HepG2 (cell line): ENCODE measurements around the gene RILP. TPM values are rescaled to one million over a fixed set of nuclear protein-coding genes. Genes with fewer than 3 reads are reported as not detected.

ENCODE experiments used
- ARID5B ChIP-seq: IDR thresholded peaks from 2 replicates; pipeline ENCODE4 v1.4.0; 2020; ENCODE audit warnings: mild to moderate bottlenecking, missing genetic modification reagents
- CREBL2 ChIP-seq: sonication (generic); formaldehyde crosslinking; IDR thresholded peaks from 2 replicates; pipeline ENCODE4 v1.8.1; 2023; ENCODE audit warnings: missing genetic modification reagents, mild to moderate bottlenecking, borderline replicate concordance
- HMG20A ChIP-seq: IDR thresholded peaks from 2 replicates; pipeline ENCODE4 v1.6.1; 2016; ENCODE audit warnings: borderline replicate concordance
- JARID2 ChIP-seq: sonication (generic); formaldehyde crosslinking; IDR thresholded peaks from 2 replicates; pipeline ENCODE4 v1.8.1; 2023; ENCODE audit warnings: missing genetic modification reagents, inconsistent platforms; ENCODE audit not compliant: insufficient replicate concordance
- JDP2 ChIP-seq: sonication (generic); formaldehyde crosslinking; IDR thresholded peaks from 2 replicates; pipeline ENCODE4 v1.8.1; 2022; ENCODE audit warnings: missing genetic modification reagents, borderline replicate concordance
- KDM1A ChIP-seq: IDR thresholded peaks from 2 replicates; pipeline ENCODE4 v1.6.1; 2016; ENCODE audit warnings: missing compliant biosample characterization
- KLF9 ChIP-seq: IDR thresholded peaks from 2 replicates; pipeline ENCODE4 v1.6.1; 2016; ENCODE audit warnings: low read depth
- MIER3 ChIP-seq: IDR thresholded peaks from 2 replicates; pipeline ENCODE4 v1.6.1; 2016; ENCODE audit warnings: missing compliant biosample characterization, borderline replicate concordance
- MTF2 ChIP-seq: sonication (generic); formaldehyde crosslinking; IDR thresholded peaks from 2 replicates; pipeline ENCODE4 v1.5.0; 2020; ENCODE audit warnings: missing genetic modification reagents, borderline replicate concordance
- POLR2AphosphoS5 ChIP-seq: IDR thresholded peaks from 2 replicates; pipeline ENCODE4 v1.6.1; 2012; ENCODE audit warnings: low read depth, low read length
- RARG ChIP-seq: sonication (generic); formaldehyde crosslinking; IDR thresholded peaks from 2 replicates; pipeline ENCODE4 v1.4.0; 2020; ENCODE audit warnings: low read depth, mild to moderate bottlenecking, missing genetic modification reagents
- SIX1 ChIP-seq: sonication (generic); formaldehyde crosslinking; IDR thresholded peaks from 2 replicates; pipeline ENCODE4 v1.4.0; 2020; ENCODE audit warnings: missing genetic modification reagents, borderline replicate concordance
- SP5 ChIP-seq: IDR thresholded peaks from 2 replicates; pipeline ENCODE4 v1.6.1; 2016; ENCODE audit warnings: low read depth, borderline replicate concordance
- TBX3 ChIP-seq: fragments of 450-650 bp; IDR thresholded peaks from 2 replicates; pipeline ENCODE4 v1.6.1; 2017; ENCODE audit warnings: antibody characterized with exemption, mild to moderate bottlenecking, inconsistent platforms, borderline replicate concordance
- TMF1 ChIP-seq: sonication (generic); formaldehyde crosslinking; IDR thresholded peaks from 2 replicates; pipeline ENCODE4 v1.8.1; 2022; ENCODE audit warnings: low read depth, missing genetic modification reagents
- ZNF256 ChIP-seq: sonication (generic); formaldehyde crosslinking; conservative IDR thresholded peaks from 2 replicates; pipeline ENCODE4 v1.4.0; 2020; ENCODE audit warnings: missing genetic modification reagents
- ZNF282 ChIP-seq: fragments of 450-650 bp; IDR thresholded peaks from 2 replicates; pipeline ENCODE4 v1.6.1; 2018; ENCODE audit not compliant: partially characterized antibody
- ZNF354B ChIP-seq: sonication (generic); formaldehyde crosslinking; IDR thresholded peaks from 2 replicates; pipeline ENCODE4 v1.8.0; 2022; ENCODE audit warnings: mild to moderate bottlenecking, missing genetic modification reagents
- ZNF740 ChIP-seq: sonication (generic); formaldehyde crosslinking; IDR thresholded peaks from 2 replicates; pipeline ENCODE4 v1.4.0; 2020; ENCODE audit warnings: missing genetic modification reagents
- ZSCAN9 ChIP-seq: IDR thresholded peaks from 2 replicates; pipeline ENCODE4 v1.6.1; 2016; ENCODE audit warnings: borderline replicate concordance
- polyA plus RNA-seq, 8 experiments: library from polyadenylated mRNA; depleted of rRNA in 3 of 8; stranded (reverse) in 7 of 8; unstranded in 1 of 8; fragments of >200 nt; fragmentation: Illumina TruSeq in 4 of 8; extraction: Trizol in 4 of 8; gene quantifications; 2 replicates each; pipeline versions ENCODE4 v1.2.1 to v1.2.3, GENCODE V29; 2011 to 2016; ENCODE audit warnings: low read depth in 4 of 8, missing spikeins in 1 of 8, mixed read lengths in 1 of 8; ENCODE audit not compliant: insufficient read depth in 1 of 8
- total RNA-seq, 5 experiments: library from RNA; depleted of rRNA; stranded (reverse); fragments of >200 nt; fragmentation: Illumina TruSeq; extraction: Trizol; gene quantifications; 2 replicates each; pipeline ENCODE4 v1.2.3, GENCODE V29; 2016; ENCODE audit warnings: low read depth in 1 of 5
- TF ChIP-seq, protein P1 (sequence below): sonication (generic); formaldehyde crosslinking; IDR thresholded peaks from 2 replicates; pipeline ENCODE4 v1.8.1; 2023; ENCODE audit warnings: missing genetic modification reagents, inconsistent platforms, borderline replicate concordance
- TF ChIP-seq, protein P2 (sequence below): sonication (generic); formaldehyde crosslinking; IDR thresholded peaks from 2 replicates; pipeline ENCODE4 v1.5.1; 2020; ENCODE audit warnings: missing genetic modification reagents, mild to moderate bottlenecking, borderline replicate concordance

RILP gene
- total and polyA plus RNA-seq, 2 of the 13 experiments (the other 11 are each of a cell fraction or from before 2014, with no cell fraction given) = 6.6 to 8.1 TPM

- TF ChIP-seq SIX1 (CRISPR knock-in tag) (no peak), ZNF256 (CRISPR knock-in tag) (no peak; the same call in 1 of the 2 replicates), JARID2 (peak; percentile 11), MTF2 (peak; percentile 65; the same call in 1 of the 2 replicates), HMG20A (no peak), TBX3 (no peak), JDP2 (no peak), CREBL2 (CRISPR knock-in tag) (peak; percentile 57; the same call in 1 of the 2 replicates), ZNF282 (no peak), KDM1A (CRISPR knock-in tag) (no peak), SP5 (CRISPR knock-in tag) (peak; percentile 34; the same call in 1 of the 2 replicates), KLF9 (CRISPR knock-in tag) (peak; percentile 83; the same call in 1 of the 2 replicates), RARG (CRISPR knock-in tag) (no peak), POLR2AphosphoS5 (peak; percentile 94), ZNF354B (0 out of 2 replicates have a peak, but pooled peaks have one; percentile 53), ZNF740 (CRISPR knock-in tag) (no peak), ARID5B (peak; percentile 31; the same call in 1 of the 2 replicates), TMF1 (CRISPR knock-in tag) (peak; percentile 61; the same call in 1 of the 2 replicates), ZSCAN9 (no peak), MIER3 (CRISPR knock-in tag) (peak; percentile 20; the same call in 1 of the 2 replicates)
- TF ChIP-seq, protein P1, sequence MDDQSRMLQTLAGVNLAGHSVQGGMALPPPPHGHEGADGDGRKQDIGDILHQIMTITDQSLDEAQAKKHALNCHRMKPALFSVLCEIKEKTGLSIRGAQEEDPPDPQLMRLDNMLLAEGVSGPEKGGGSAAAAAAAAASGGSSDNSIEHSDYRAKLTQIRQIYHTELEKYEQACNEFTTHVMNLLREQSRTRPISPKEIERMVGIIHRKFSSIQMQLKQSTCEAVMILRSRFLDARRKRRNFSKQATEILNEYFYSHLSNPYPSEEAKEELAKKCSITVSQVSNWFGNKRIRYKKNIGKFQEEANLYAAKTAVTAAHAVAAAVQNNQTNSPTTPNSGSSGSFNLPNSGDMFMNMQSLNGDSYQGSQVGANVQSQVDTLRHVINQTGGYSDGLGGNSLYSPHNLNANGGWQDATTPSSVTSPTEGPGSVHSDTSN (CRISPR knock-in tag) = no peak
- TF ChIP-seq, protein P2, sequence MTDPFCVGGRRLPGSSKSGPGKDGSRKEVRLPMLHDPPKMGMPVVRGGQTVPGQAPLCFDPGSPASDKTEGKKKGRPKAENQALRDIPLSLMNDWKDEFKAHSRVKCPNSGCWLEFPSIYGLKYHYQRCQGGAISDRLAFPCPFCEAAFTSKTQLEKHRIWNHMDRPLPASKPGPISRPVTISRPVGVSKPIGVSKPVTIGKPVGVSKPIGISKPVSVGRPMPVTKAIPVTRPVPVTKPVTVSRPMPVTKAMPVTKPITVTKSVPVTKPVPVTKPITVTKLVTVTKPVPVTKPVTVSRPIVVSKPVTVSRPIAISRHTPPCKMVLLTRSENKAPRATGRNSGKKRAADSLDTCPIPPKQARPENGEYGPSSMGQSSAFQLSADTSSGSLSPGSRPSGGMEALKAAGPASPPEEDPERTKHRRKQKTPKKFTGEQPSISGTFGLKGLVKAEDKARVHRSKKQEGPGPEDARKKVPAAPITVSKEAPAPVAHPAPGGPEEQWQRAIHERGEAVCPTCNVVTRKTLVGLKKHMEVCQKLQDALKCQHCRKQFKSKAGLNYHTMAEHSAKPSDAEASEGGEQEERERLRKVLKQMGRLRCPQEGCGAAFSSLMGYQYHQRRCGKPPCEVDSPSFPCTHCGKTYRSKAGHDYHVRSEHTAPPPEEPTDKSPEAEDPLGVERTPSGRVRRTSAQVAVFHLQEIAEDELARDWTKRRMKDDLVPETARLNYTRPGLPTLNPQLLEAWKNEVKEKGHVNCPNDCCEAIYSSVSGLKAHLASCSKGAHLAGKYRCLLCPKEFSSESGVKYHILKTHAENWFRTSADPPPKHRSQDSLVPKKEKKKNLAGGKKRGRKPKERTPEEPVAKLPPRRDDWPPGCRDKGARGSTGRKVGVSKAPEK = no peak
Measured at GRCh38 chr17:1684378-1685189, 34.9 kb upstream of the RILP start, which contains the start of gene PRPF8 (continued).
